ENCODE data around the gene TTI1. TPM values are rescaled to one million over a fixed set of nuclear protein-coding genes. Genes with fewer than 3 reads are reported as not detected.

Gene TTI1
- total and polyA plus RNA-seq, 2 of the 13 experiments (the other 11 are each of a cell fraction or from before 2014, with no cell fraction given): 22.9 to 39.8 TPM

- peak in 1 of 2 experiments; percentile 23; a peak in 1 of 4 replicates for TF ChIP-seq EP300 (IDR thresholded peaks at IDR 0.05; ENCODE audit: low read depth in 2 of 2, low read length in 2 of 2)
- 0 out of 2 replicates have a peak, but pooled peaks have one; percentile 31 for TF ChIP-seq EP300 (CRISPR knock-in tag; IDR thresholded peaks at IDR 0.05; ENCODE audit: borderline replicate concordance)
- TF ChIP-seq ZBTB39 (CRISPR knock-in tag; IDR thresholded peaks at IDR 0.05): 0 out of 2 replicates have a peak, but pooled peaks have one; percentile 48
- peak; percentile 32; the same call in 1 of the 2 replicates for TF ChIP-seq CEBPG (CRISPR knock-in tag; IDR thresholded peaks at IDR 0.05)
- 0 out of 2 replicates have a peak, but pooled peaks have one; percentile 35 for TF ChIP-seq MTA1 (CRISPR knock-in tag; IDR thresholded peaks at IDR 0.05; ENCODE audit: borderline replicate concordance)
- 0 out of 2 replicates have a peak, but pooled peaks have one; percentile 62 for TF ChIP-seq ZNF414 (CRISPR knock-in tag; IDR thresholded peaks at IDR 0.05)
- 0 out of 2 replicates have a peak, but pooled peaks have one; percentile 57 for TF ChIP-seq GLI4 (CRISPR knock-in tag; IDR thresholded peaks at IDR 0.05; ENCODE audit: borderline replicate concordance)
- no peak for TF ChIP-seq ZNF710 (CRISPR knock-in tag; IDR thresholded peaks at IDR 0.05; ENCODE audit: borderline replicate concordance)
- TF ChIP-seq CERS6 (CRISPR knock-in tag; IDR thresholded peaks at IDR 0.05): no peak
- 0 out of 2 replicates have a peak, but pooled peaks have one; percentile 8 for TF ChIP-seq RFXAP (CRISPR knock-in tag; IDR thresholded peaks at IDR 0.05; ENCODE audit: borderline replicate concordance)
- peak; percentile 20 for TF ChIP-seq ZNF781 (CRISPR knock-in tag; IDR thresholded peaks at IDR 0.05; ENCODE audit: borderline replicate concordance, not compliant biosample characterization)
- TF ChIP-seq ZNF761 (CRISPR knock-in tag; conservative IDR thresholded peaks at IDR 0.05): peak; percentile 85
- 0 out of 2 replicates have a peak, but pooled peaks have one; percentile 42 for TF ChIP-seq FOXJ3 (CRISPR knock-in tag; IDR thresholded peaks at IDR 0.05; ENCODE audit: borderline replicate concordance)
- TF ChIP-seq HNRNPL (IDR thresholded peaks at IDR 0.05; ENCODE audit: low read depth, low read length): peak; percentile 65; the same call in 1 of the 2 replicates
- peak; percentile 57; the same call in 1 of the 2 replicates for TF ChIP-seq ZFY (CRISPR knock-in tag; IDR thresholded peaks at IDR 0.05)
- peak; percentile 39; the same call in 1 of the 2 replicates for TF ChIP-seq SP4 (CRISPR knock-in tag; IDR thresholded peaks at IDR 0.05)
- peak; percentile 20; the same call in 1 of the 2 replicates for TF ChIP-seq IKZF5 (CRISPR knock-in tag; IDR thresholded peaks at IDR 0.05)
- peak; percentile 30; the same call in 1 of the 2 replicates for TF ChIP-seq ATF2 (CRISPR knock-in tag; IDR thresholded peaks at IDR 0.05)
Measured at GRCh38 chr20:37986873-37987601, 46.2 kb downstream of the TTI1 start (continued).

Measured in HepG2 (cell line).